Mucosa of descending colon (tissue), 3 donors: ENCODE results near the gene PRELP. TPM values are rescaled to one million over a fixed set of nuclear protein-coding genes. Genes with fewer than 3 reads are reported as not detected.

Experiments
- ATAC-seq: fragments of 200-7000 bp; cut with Tn5 transposase; one replicate; pipeline ENCODE4 v1.9.1; 2020; ENCODE audit warnings: mild to moderate bottlenecking, moderate library complexity
- DNase-seq, 3 donors: peaks; one replicate each; pipeline ENCODE4 v3.0.0-alpha.2; 2020
- H3K36me3 ChIP-seq: fragments of 200-600 bp; one replicate; pipeline ENCODE4 v1.8.0; 2021; ENCODE audit warnings: low read depth, mild to moderate bottlenecking
- H3K4me1 ChIP-seq: fragments of 200-600 bp; one replicate; pipeline ENCODE4 v1.8.0; 2021; ENCODE audit warnings: low read depth, mild to moderate bottlenecking
- H3K4me3 ChIP-seq: fragments of 200-600 bp; one replicate; pipeline ENCODE4 v1.8.0; 2021; ENCODE audit warnings: mild to moderate bottlenecking
- H3K9me3 ChIP-seq: fragments of 200-600 bp; one replicate; pipeline ENCODE4 v1.8.0; 2021; ENCODE audit warnings: mild to moderate bottlenecking
- CTCF ChIP-seq: fragments of 200-600 bp; IDR thresholded peaks from one replicate; pipeline ENCODE4 v1.8.0; 2022; ENCODE audit warnings: antibody characterized with exemption, mild to moderate bottlenecking
- intact Hi-C, 2 donors: fragments of 100-400 bp; cut with DNase I in 1 of 2; cut with micrococcal nuclease in 1 of 2; formaldehyde crosslinking; loops; one replicate each; pipeline versions ENCODE4 v1.11.0 to v1.11.1; 2022; cut with DNase I, micrococcal nuclease
- total RNA-seq, 3 donors: library from RNA; stranded (reverse); fragmentation: NEBNext Ultra II Directional in 2 of 3; extraction: Animal tissue kit (Norgen Biotek cat#: 25700) in 2 of 3; gene quantifications; one replicate each; pipeline versions ENCODE4 v1.2.1 to v1.2.4, GENCODE V29; 2021 to 2023
- donor health status: DM: no; HTN: no; CAD: no; lungs with moderate emphysema.
- donor health status: DM: no; HTN: no; CAD: no.
- donor health status: DM: no; HTN: yes; CAD: no.

PRELP gene
- total RNA-seq, 3 donors from 2014 or later, result 5.5 to 174 (median 5.6) TPM

GRCh38 chr1:203450001-203450400, 25.6 kb upstream of the PRELP start:
- no peak for TF ChIP-seq CTCF
- DNase-seq (no peak), ATAC-seq (no peak)
- Histone ChIP-seq H3K4me3 (no peak overlapping the region), H3K4me1 (no peaks in the 10 kb centered on the region), H3K9me3 (no peaks in the 10 kb centered on the region), H3K36me3 (no peaks in the 10 kb centered on the region)
- intact Hi-C loops, result no loop called here

GRCh38 chr1:203450479-203451149, 25.0 kb upstream of the PRELP start:
- Histone ChIP-seq H3K4me3 (no peak overlapping the region), H3K4me1 (no peaks in the 10 kb centered on the region), H3K9me3 (no peaks in the 10 kb centered on the region), H3K36me3 (no peaks in the 10 kb centered on the region)
- TF ChIP-seq CTCF, result no peak
- DNase-seq, result no peak
- ATAC-seq, result no peak
- intact Hi-C loops, result no loop called here

- ATAC-seq, result no peak
- H3K4me1 ChIP-seq, result no peaks in the 10 kb centered on the region
- intact Hi-C loops, result no loop called here
- H3K4me3 ChIP-seq, result no peak overlapping the region
- DNase-seq, result no peak
- H3K36me3 ChIP-seq, result no peaks in the 10 kb centered on the region
- TF ChIP-seq CTCF, result no peak
- H3K9me3 ChIP-seq, result no peaks in the 10 kb centered on the region
These were observed 23.5 kb upstream of the PRELP start for GRCh38 chr1:203451836-203452784.

- ATAC-seq (no peak), DNase-seq (no peak)
- H3K9me3 ChIP-seq, result no peaks in the 10 kb centered on the region
- no peak overlapping the region for H3K4me3 ChIP-seq
- TF ChIP-seq CTCF, result no peak
- no peaks in the 10 kb centered on the region for H3K36me3 ChIP-seq
- H3K4me1 ChIP-seq, result no peaks in the 10 kb centered on the region
- intact Hi-C loops, result no loop called here
These were observed 22.6 kb upstream of the PRELP start for GRCh38 chr1:203453016-203453415.

- H3K36me3 ChIP-seq, result no peaks in the 10 kb centered on the region
- no peaks in the 10 kb centered on the region for H3K9me3 ChIP-seq
- no peak for ATAC-seq
- DNase-seq, result no peak
- H3K4me3 ChIP-seq, result no peak overlapping the region
- intact Hi-C loops, result no loop called here
- TF ChIP-seq CTCF, result no peak
- H3K4me1 ChIP-seq, result no peaks in the 10 kb centered on the region
These were observed 22.0 kb upstream of the PRELP start for GRCh38 chr1:203453616-203454015.
